OCI-LY7 (cell line): ENCODE results near the gene INTS13. TPM values are rescaled to one million over a fixed set of nuclear protein-coding genes. Genes with fewer than 3 reads are reported as not detected.
A peak's percentile ranks its signal among the peaks of the same experiment; 100 is the strongest.

Source experiments
- BruUV-seq: library from RNA; stranded (reverse); fragments of 400-500 nt; replicated peaks from 2 replicates; lab custom pipeline; 2021; lab: Mats Ljungman, UMichigan
- CTCF ChIA-PET: fragments of 300-600 bp; sonication (Branson Sonifier 250); formaldehyde crosslinking; loops from one replicate; lab custom pipeline; 2022; ENCODE audit warnings: antibody characterized with exemption; ENCODE audit not compliant: unreplicated experiment; lab: Charles Lee
- POLR2A ChIA-PET: fragments of 300-600 bp; sonication (Branson Sonifier 250); formaldehyde crosslinking; loops from one replicate; lab custom pipeline; 2022; ENCODE audit warnings: antibody characterized with exemption; lab: Charles Lee
- DNase-seq: peaks from one replicate; pipeline ENCODE4 v3.0.0-alpha.2; 2015; ENCODE audit warnings: low spot score
- H2AFZ ChIP-seq: fragments of 200-600 bp; sonication (generic), shearing (Covaris generic); 2 replicates; pipeline ENCODE4 v1.6.1; 2014; ENCODE audit warnings: mild to moderate bottlenecking, antibody characterized with exemption, low read length, moderate library complexity
- H3K27ac ChIP-seq: fragments of 200-600 bp; sonication (generic); 2 replicates; pipeline ENCODE4 v1.5.1; 2014; ENCODE audit warnings: mixed run types, low read depth, mild to moderate bottlenecking, moderate library complexity, low read length, inconsistent platforms; ENCODE audit not compliant: poor library complexity, severe bottlenecking
- H3K36me3 ChIP-seq: fragments of 200-600 bp; sonication (generic); 2 replicates; pipeline ENCODE4 v1.6.1; 2014; ENCODE audit warnings: mild to moderate bottlenecking, antibody characterized with exemption, low read length, moderate library complexity, mixed read lengths; ENCODE audit not compliant: insufficient read depth
- H3K4me1 ChIP-seq: fragments of 200-600 bp; sonication (generic); 2 replicates; pipeline ENCODE4 v1.5.1; 2014; ENCODE audit warnings: mild to moderate bottlenecking, low read length; ENCODE audit not compliant: insufficient read depth, poor library complexity, severe bottlenecking
- H3K4me2 ChIP-seq: fragments of 200-600 bp; sonication (generic); 2 replicates; pipeline ENCODE4 v1.6.1; 2014; ENCODE audit warnings: mild to moderate bottlenecking, low read length
- H3K4me3 ChIP-seq: fragments of 200-600 bp; sonication (generic); 2 replicates; pipeline ENCODE4 v1.5.1; 2014; ENCODE audit warnings: mild to moderate bottlenecking, low read depth, low read length; ENCODE audit not compliant: poor library complexity, severe bottlenecking
- H3K79me2 ChIP-seq: fragments of 200-600 bp; sonication (generic); 2 replicates; pipeline ENCODE4 v1.6.1; 2016; ENCODE audit warnings: low read depth, mild to moderate bottlenecking, low read length, moderate library complexity, mixed read lengths; ENCODE audit not compliant: insufficient read depth
- H3K9me2 ChIP-seq: fragments of 200-600 bp; sonication (generic); 2 replicates; pipeline ENCODE4 v1.6.1; 2016; ENCODE audit warnings: mild to moderate bottlenecking, low read length, mixed read lengths; ENCODE audit not compliant: insufficient read depth
- H3K9me3 ChIP-seq: fragments of 200-600 bp; sonication (generic); 2 replicates; pipeline ENCODE4 v1.6.1; 2014; ENCODE audit warnings: mild to moderate bottlenecking, mixed run types, low read length, mixed read lengths
- H4K20me1 ChIP-seq: fragments of 200-600 bp; sonication (generic); 2 replicates; pipeline ENCODE4 v1.6.1; 2014; ENCODE audit warnings: mild to moderate bottlenecking, antibody characterized with exemption, low read length, moderate library complexity, mixed read lengths; ENCODE audit not compliant: insufficient read depth
- CTCF ChIP-seq: fragments of 200-600 bp; sonication (generic); conservative IDR thresholded peaks from 2 replicates; pipeline ENCODE4 v1.5.1; 2014; ENCODE audit warnings: mild to moderate bottlenecking, antibody characterized with exemption, low read length, moderate library complexity, mixed read lengths
- EZH2phosphoT487 ChIP-seq: fragments of 200-600 bp; sonication (generic); IDR thresholded peaks from 2 replicates; pipeline ENCODE4 v1.6.1; 2018; ENCODE audit warnings: low read depth, borderline replicate concordance, mild to moderate bottlenecking, mixed run types, antibody characterized with exemption, low read length, moderate library complexity, mixed read lengths
- intact Hi-C: fragments of 100-400 bp; cut with micrococcal nuclease; formaldehyde crosslinking; loops from one replicate; pipeline ENCODE4 v1.10.0; 2022; ENCODE audit not compliant: unreplicated experiment
- total RNA-seq, 2 experiments: library from RNA; depleted of rRNA in 1 of 2; stranded (reverse); fragments of >200 nt in 1 of 2; shearing (Covaris generic) in 1 of 2; gene quantifications; 2 replicates each; pipeline ENCODE4 v1.2.3, GENCODE V29; 2014 to 2022

The INTS13 gene
- total RNA-seq, 2 experiments from 2014 or later: 34.2 to 39.1 TPM

- no peak for TF ChIP-seq EZH2phosphoT487
- TF ChIP-seq CTCF: no peak
- H3K4me2 ChIP-seq: no peak overlapping the region
- intact Hi-C loops: no loop called here
- no peak overlapping the region for H3K27ac ChIP-seq
- no peak overlapping the region for H3K4me3 ChIP-seq
- CTCF ChIA-PET: no interaction called here
- H2AFZ ChIP-seq: no peak overlapping the region
- H3K9me3 ChIP-seq: no peaks in the 10 kb centered on the region; the same call in 1 of the 2 replicates
- no peaks in the 10 kb centered on the region for H3K9me2 ChIP-seq
- no peaks in the 10 kb centered on the region for H4K20me1 ChIP-seq
- DNase-seq: no peak
- H3K79me2 ChIP-seq: no peaks in the 10 kb centered on the region
- BruUV-seq: no TSS peak
- H3K4me1 ChIP-seq: no peaks in the 10 kb centered on the region
- H3K36me3 ChIP-seq: no peaks in the 10 kb centered on the region
- POLR2A ChIA-PET: no interaction called here
Observed at GRCh38 chr12:26861690-26862089, 76.1 kb downstream of the INTS13 start.

GRCh38 chr12:26857465-26858176 lies 80.2 kb downstream of the INTS13 start:
- no TSS peak for BruUV-seq
- intact Hi-C loops: no loop called here
- Histone ChIP-seq H3K9me3 (no peaks in the 10 kb centered on the region; the same call in 1 of the 2 replicates), H4K20me1 (no peaks in the 10 kb centered on the region), H3K4me3 (no peak overlapping the region), H3K9me2 (no peaks in the 10 kb centered on the region), H3K4me1 (peaks cover 23% of the 10 kb centered on the region), H2AFZ (no peak overlapping the region), H3K79me2 (no peaks in the 10 kb centered on the region), H3K4me2 (no peak overlapping the region), H3K36me3 (no peaks in the 10 kb centered on the region), H3K27ac (no peak overlapping the region)
- DNase-seq: no peak
- TF ChIP-seq CTCF: no peak
- POLR2A ChIA-PET: interaction anchor here (0.8 to 1.2 kb wide), 5 partner anchors 9 to 28 kb away, joined by 3 to 4 read pairs (median 3); no protein-coding TSS in a partner anchor
- CTCF ChIA-PET: no interaction called here

GRCh38 chr12:26855337-26855736 lies 82.4 kb downstream of the INTS13 start:
- H2AFZ ChIP-seq: peak overlapping the region; percentile 34; the same call in 1 of the 2 replicates
- CTCF ChIA-PET: interaction anchor here (1.1 kb wide), 1 partner anchor 30 kb away, joined by 3 read pairs; no protein-coding TSS in a partner anchor
- BruUV-seq: no TSS peak

More at GRCh38 chr12:26855337-26855736, 82.4 kb downstream of the INTS13 start:
- no peaks in the 10 kb centered on the region for H3K9me2 ChIP-seq
- no peaks in the 10 kb centered on the region for H4K20me1 ChIP-seq
- H3K79me2 ChIP-seq: no peaks in the 10 kb centered on the region
- POLR2A ChIA-PET: interaction anchor here (0.6 kb wide), 1 partner anchor 147 kb away, joined by 3 read pairs; no protein-coding TSS in a partner anchor
- DNase-seq: no peak
- H3K4me1 ChIP-seq: peaks cover 23% of the 10 kb centered on the region
- H3K9me3 ChIP-seq: no peaks in the 10 kb centered on the region
- no peak for TF ChIP-seq EZH2phosphoT487
- no peak for TF ChIP-seq CTCF
- H3K4me3 ChIP-seq: no peak overlapping the region
- H3K4me2 ChIP-seq: peak overlapping the region; percentile 18
- intact Hi-C loops: no loop called here
- H3K27ac ChIP-seq: no peak overlapping the region
- no peaks in the 10 kb centered on the region for H3K36me3 ChIP-seq
